Measurements from ENCODE around the gene TFF1. TPM values are rescaled to one million over a fixed set of nuclear protein-coding genes. Genes with fewer than 3 reads are reported as not detected.

Gene TFF1
- total RNA-seq, 2 experiments from 2014 or later: not detected

- peaks cover 6% of the 10 kb centered on the region for H3K4me1 ChIP-seq (ENCODE audit: insufficient read depth, low read length, poor library complexity, severe bottlenecking)
- CTCF ChIA-PET (ENCODE audit: unreplicated experiment): no interaction called here
- BruUV-seq (replicated peaks): no TSS peak
- POLR2A ChIA-PET: no interaction called here
- no peaks in the 10 kb centered on the region for H3K9me2 ChIP-seq (ENCODE audit: insufficient read depth, low read length)
- H3K9me3 ChIP-seq (ENCODE audit: low read length): peaks cover 11% of the 10 kb centered on the region; the same call in 1 of the 2 replicates
- H3K79me2 ChIP-seq (ENCODE audit: insufficient read depth, low read depth, low read length): no peaks in the 10 kb centered on the region
- H3K27ac ChIP-seq (ENCODE audit: low read depth, low read length, poor library complexity, severe bottlenecking): no peak overlapping the region
- no peak overlapping the region for H3K4me3 ChIP-seq (ENCODE audit: low read depth, low read length, poor library complexity, severe bottlenecking)
- no peaks in the 10 kb centered on the region for H3K36me3 ChIP-seq (ENCODE audit: insufficient read depth, low read length)
- TF ChIP-seq, protein P1, sequence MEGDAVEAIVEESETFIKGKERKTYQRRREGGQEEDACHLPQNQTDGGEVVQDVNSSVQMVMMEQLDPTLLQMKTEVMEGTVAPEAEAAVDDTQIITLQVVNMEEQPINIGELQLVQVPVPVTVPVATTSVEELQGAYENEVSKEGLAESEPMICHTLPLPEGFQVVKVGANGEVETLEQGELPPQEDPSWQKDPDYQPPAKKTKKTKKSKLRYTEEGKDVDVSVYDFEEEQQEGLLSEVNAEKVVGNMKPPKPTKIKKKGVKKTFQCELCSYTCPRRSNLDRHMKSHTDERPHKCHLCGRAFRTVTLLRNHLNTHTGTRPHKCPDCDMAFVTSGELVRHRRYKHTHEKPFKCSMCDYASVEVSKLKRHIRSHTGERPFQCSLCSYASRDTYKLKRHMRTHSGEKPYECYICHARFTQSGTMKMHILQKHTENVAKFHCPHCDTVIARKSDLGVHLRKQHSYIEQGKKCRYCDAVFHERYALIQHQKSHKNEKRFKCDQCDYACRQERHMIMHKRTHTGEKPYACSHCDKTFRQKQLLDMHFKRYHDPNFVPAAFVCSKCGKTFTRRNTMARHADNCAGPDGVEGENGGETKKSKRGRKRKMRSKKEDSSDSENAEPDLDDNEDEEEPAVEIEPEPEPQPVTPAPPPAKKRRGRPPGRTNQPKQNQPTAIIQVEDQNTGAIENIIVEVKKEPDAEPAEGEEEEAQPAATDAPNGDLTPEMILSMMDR (conservative IDR thresholded peaks at IDR 0.05; ENCODE audit: low read length): no peak
- no peak for TF ChIP-seq EZH2phosphoT487 (IDR thresholded peaks at IDR 0.05; ENCODE audit: borderline replicate concordance, low read depth, low read length)
- intact Hi-C loops (cut with micrococcal nuclease; ENCODE audit: unreplicated experiment): no loop called here
- H2AFZ ChIP-seq (ENCODE audit: low read length): no peak overlapping the region
- no peak for DNase-seq (ENCODE audit: low spot score)
- H3K4me2 ChIP-seq (ENCODE audit: low read length): no peak overlapping the region
- H4K20me1 ChIP-seq (ENCODE audit: insufficient read depth, low read length): no peaks in the 10 kb centered on the region
Measured at GRCh38 chr21:42386034-42386591, 19.8 kb upstream of the TFF1 start.

- Histone ChIP-seq H3K79me2 (ENCODE audit: insufficient read depth, low read depth, low read length) (no peaks in the 10 kb centered on the region), H3K9me3 (ENCODE audit: low read length) (peaks cover 11% of the 10 kb centered on the region; the same call in 1 of the 2 replicates), H3K4me2 (ENCODE audit: low read length) (no peak overlapping the region), H3K27ac (ENCODE audit: low read depth, low read length, poor library complexity, severe bottlenecking) (no peak overlapping the region), H4K20me1 (ENCODE audit: insufficient read depth, low read length) (no peaks in the 10 kb centered on the region), H3K4me3 (ENCODE audit: low read depth, low read length, poor library complexity, severe bottlenecking) (no peak overlapping the region), H2AFZ (ENCODE audit: low read length) (no peak overlapping the region), H3K4me1 (ENCODE audit: insufficient read depth, low read length, poor library complexity, severe bottlenecking) (peaks cover 6% of the 10 kb centered on the region), H3K9me2 (ENCODE audit: insufficient read depth, low read length) (no peaks in the 10 kb centered on the region), H3K36me3 (ENCODE audit: insufficient read depth, low read length) (no peaks in the 10 kb centered on the region)
- CTCF ChIA-PET (ENCODE audit: unreplicated experiment): no interaction called here
- no peak for DNase-seq (ENCODE audit: low spot score)
- intact Hi-C loops (cut with micrococcal nuclease; ENCODE audit: unreplicated experiment): no loop called here
- no TSS peak for BruUV-seq (replicated peaks)
- TF ChIP-seq EZH2phosphoT487 (IDR thresholded peaks at IDR 0.05; ENCODE audit: borderline replicate concordance, low read depth, low read length): no peak
- TF ChIP-seq, protein P1 (conservative IDR thresholded peaks at IDR 0.05; ENCODE audit: low read length): no peak
- POLR2A ChIA-PET: interaction anchor here (0.6 kb wide), 1 partner anchor 14 kb away, joined by 7 read pairs; no protein-coding TSS in a partner anchor
Measured at GRCh38 chr21:42385619-42386018, 19.3 kb upstream of the TFF1 start.

- ChIA-PET POLR2A (no interaction called here), CTCF (ENCODE audit: unreplicated experiment) (no interaction called here)
- Histone ChIP-seq H3K79me2 (ENCODE audit: insufficient read depth, low read depth, low read length) (no peaks in the 10 kb centered on the region), H3K27ac (ENCODE audit: low read depth, low read length, poor library complexity, severe bottlenecking) (no peak overlapping the region), H3K4me1 (ENCODE audit: insufficient read depth, low read length, poor library complexity, severe bottlenecking) (peaks cover 6% of the 10 kb centered on the region), H4K20me1 (ENCODE audit: insufficient read depth, low read length) (no peaks in the 10 kb centered on the region), H3K4me3 (ENCODE audit: low read depth, low read length, poor library complexity, severe bottlenecking) (no peak overlapping the region), H2AFZ (ENCODE audit: low read length) (no peak overlapping the region), H3K9me2 (ENCODE audit: insufficient read depth, low read length) (no peaks in the 10 kb centered on the region), H3K36me3 (ENCODE audit: insufficient read depth, low read length) (no peaks in the 10 kb centered on the region), H3K9me3 (ENCODE audit: low read length) (peaks cover 11% of the 10 kb centered on the region; the same call in 1 of the 2 replicates), H3K4me2 (ENCODE audit: low read length) (no peak overlapping the region)
- no peak for DNase-seq (ENCODE audit: low spot score)
- intact Hi-C loops (cut with micrococcal nuclease; ENCODE audit: unreplicated experiment): loop anchor here (5.0 kb wide), 1 partner anchor 62 kb away; no protein-coding TSS in a partner anchor
- no TSS peak for BruUV-seq (replicated peaks)
- TF ChIP-seq EZH2phosphoT487 (IDR thresholded peaks at IDR 0.05; ENCODE audit: borderline replicate concordance, low read depth, low read length): no peak
- TF ChIP-seq, protein P1 (conservative IDR thresholded peaks at IDR 0.05; ENCODE audit: low read length): no peak
Measured at GRCh38 chr21:42384989-42385388, 18.7 kb upstream of the TFF1 start.
